DMS 273 (cell line): ENCODE data around the gene IL4I1.

Experiments used
- DNase-seq: peaks from one replicate; lab custom pipeline; 2025; ENCODE audit not compliant: unreplicated experiment; lab: John Stamatoyannopoulos, UW

Gene IL4I1

GRCh38 chr19:49895566-49896297 lies 955 bp downstream of the IL4I1 start:
- DNase-seq: no peak

GRCh38 chr19:49894879-49895565 lies 1.7 kb downstream of the IL4I1 start:
- no peak for DNase-seq

GRCh38 chr19:49894011-49894664 lies 2.5 kb downstream of the IL4I1 start:
- no peak for DNase-seq

- DNase-seq: no peak
These were observed 4.0 kb downstream of the IL4I1 start for GRCh38 chr19:49892716-49893115.

GRCh38 chr19:49891393-49891792 lies 5.3 kb downstream of the IL4I1 start:
- DNase-seq: no peak

- peak; percentile 66 for DNase-seq
These were observed 6.1 kb downstream of the IL4I1 start for GRCh38 chr19:49890349-49891311.

GRCh38 chr19:49889687-49890348 lies 6.9 kb downstream of the IL4I1 start:
- peak; percentile 84 for DNase-seq

GRCh38 chr19:49889038-49889686 lies 7.5 kb downstream of the IL4I1 start:
- DNase-seq: peak; percentile 83

GRCh38 chr19:49888510-49888824 lies 8.2 kb downstream of the IL4I1 start:
- DNase-seq: no peak

- DNase-seq: no peak
These were observed 8.8 kb downstream of the IL4I1 start for GRCh38 chr19:49887665-49888509.

GRCh38 chr19:49887037-49887664 lies 9.5 kb downstream of the IL4I1 start:
- peak; percentile 31 for DNase-seq

- no peak for DNase-seq
These were observed 11.9 kb downstream of the IL4I1 start for GRCh38 chr19:49884760-49885159.

GRCh38 chr19:49884109-49884508 lies 12.6 kb downstream of the IL4I1 start:
- no peak for DNase-seq

GRCh38 chr19:49883094-49883493 lies 13.6 kb downstream of the IL4I1 start:
- DNase-seq: no peak

- no peak for DNase-seq
These were observed 14.0 kb downstream of the IL4I1 start for GRCh38 chr19:49882643-49883042.

- peak; percentile 51 for DNase-seq
These were observed 14.9 kb downstream of the IL4I1 start for GRCh38 chr19:49881672-49882394.

- DNase-seq: no peak
These were observed 15.5 kb downstream of the IL4I1 start for GRCh38 chr19:49881186-49881585.
